Neutrophil (primary cell): Measurements from ENCODE around the gene SH3D19.
"Not testable (repeated sequence)": the region's sequence is repeated elsewhere in the genome, so short reads cannot be mapped to it uniquely, and the experiment has no call there.

Source experiments
- H3K27ac ChIP-seq: fragments of 200-600 bp; sonication (generic); 2 replicates; pipeline ENCODE4 v1.5.1; 2016; ENCODE audit warnings: mild to moderate bottlenecking, moderate library complexity
- H3K27me3 ChIP-seq: fragments of 200-600 bp; sonication (generic); 2 replicates; pipeline ENCODE4 v1.6.0; 2016; ENCODE audit warnings: mild to moderate bottlenecking
- H3K36me3 ChIP-seq: fragments of 200-600 bp; sonication (generic); 2 replicates; pipeline ENCODE4 v1.5.1; 2017
- H3K4me1 ChIP-seq, 2 experiments: fragments of 200-600 bp in 1 of 2; sonication (generic) in 1 of 2; 1 replicate in 1 of 2; 2 replicates in 1 of 2; pipeline versions ENCODE4 v1.5.1 to v1.6.1; 2013 to 2016; ENCODE audit warnings: low read depth in 1 of 2, low read length in 1 of 2, mild to moderate bottlenecking in 1 of 2, moderate library complexity in 1 of 2; ENCODE audit not compliant: control insufficient read depth in 1 of 2, insufficient read depth in 1 of 2
- H3K4me3 ChIP-seq, 2 experiments: fragments of 200-600 bp in 1 of 2; sonication (generic) in 1 of 2; 1 replicate in 1 of 2; 2 replicates in 1 of 2; pipeline ENCODE4 v1.5.1; 2013 to 2016; ENCODE audit warnings: low read depth in 1 of 2, low read length in 1 of 2, mild to moderate bottlenecking in 1 of 2, moderate library complexity in 1 of 2
- H3K9me3 ChIP-seq: fragments of 200-600 bp; sonication (generic); 2 replicates; pipeline ENCODE4 v1.5.1; 2016
- CTCF ChIP-seq: fragments of 200-600 bp; sonication (generic); IDR thresholded peaks from 2 replicates; pipeline ENCODE4 v1.5.1; 2016; ENCODE audit warnings: antibody characterized with exemption

Gene SH3D19

GRCh38 chr4:151325949-151326246 is 493 bp upstream of the SH3D19 start:
- no peak overlapping the region for H3K4me3 ChIP-seq
- no peak for TF ChIP-seq CTCF

DNA sequence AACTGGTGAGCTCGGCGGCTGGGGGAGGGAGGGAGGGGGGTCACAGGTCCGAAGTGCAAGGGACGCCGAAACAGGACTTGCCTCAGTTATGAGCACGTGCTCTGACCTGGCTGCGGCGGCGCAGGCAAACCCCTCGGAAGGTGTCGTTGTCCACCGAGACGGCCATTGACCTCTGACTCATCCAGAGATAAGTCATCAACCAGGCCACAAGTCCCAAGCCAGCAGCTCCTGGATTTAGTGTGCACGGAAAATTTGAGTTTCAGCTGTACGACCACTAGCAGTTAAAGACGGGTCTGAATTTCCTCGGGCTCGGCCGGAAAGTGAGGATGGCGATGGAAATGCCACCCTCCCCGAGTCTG is 674 bp downstream of the SH3D19 start:
- Histone ChIP-seq H3K36me3 (no peaks in the 10 kb centered on the region), H3K27ac (no peak overlapping the region), H3K4me3 (peak overlapping the region in 1 of 2 experiments; percentile 32), H3K9me3 (no peaks in the 10 kb centered on the region), H3K27me3 (peaks cover 86% of the 10 kb centered on the region), H3K4me1 (peaks cover 4 to 10% of the 10 kb centered on the region in 2 experiments)
- no peak for TF ChIP-seq CTCF

More at GRCh38 chr4:151325949-151326246, 493 bp upstream of the SH3D19 start:
- H3K27me3 ChIP-seq = peaks cover 87% of the 10 kb centered on the region
- H3K9me3 ChIP-seq = no peaks in the 10 kb centered on the region
- H3K4me1 ChIP-seq = peaks cover 4 to 10% of the 10 kb centered on the region in 2 experiments
- H3K27ac ChIP-seq = no peak overlapping the region
- H3K36me3 ChIP-seq = no peaks in the 10 kb centered on the region

- H3K9me3 ChIP-seq = no peaks in the 10 kb centered on the region
- TF ChIP-seq CTCF = no peak
- no peak overlapping the region for H3K4me3 ChIP-seq
- peaks cover 4 to 10% of the 10 kb centered on the region in 2 experiments for H3K4me1 ChIP-seq
- peaks cover 86% of the 10 kb centered on the region for H3K27me3 ChIP-seq
- no peaks in the 10 kb centered on the region for H3K36me3 ChIP-seq
- H3K27ac ChIP-seq = no peak overlapping the region
These were observed 1.2 kb downstream of the SH3D19 start for GRCh38 chr4:151324124-151324751.

- Histone ChIP-seq H3K4me3 (no peak overlapping the region), H3K36me3 (no peaks in the 10 kb centered on the region), H3K27ac (no peak overlapping the region), H3K27me3 (peaks cover 81% of the 10 kb centered on the region), H3K9me3 (no peaks in the 10 kb centered on the region), H3K4me1 (peaks cover 4 to 10% of the 10 kb centered on the region in 2 experiments)
- no peak for TF ChIP-seq CTCF
These were observed 1.7 kb downstream of the SH3D19 start for GRCh38 chr4:151323667-151324066.

DNA sequence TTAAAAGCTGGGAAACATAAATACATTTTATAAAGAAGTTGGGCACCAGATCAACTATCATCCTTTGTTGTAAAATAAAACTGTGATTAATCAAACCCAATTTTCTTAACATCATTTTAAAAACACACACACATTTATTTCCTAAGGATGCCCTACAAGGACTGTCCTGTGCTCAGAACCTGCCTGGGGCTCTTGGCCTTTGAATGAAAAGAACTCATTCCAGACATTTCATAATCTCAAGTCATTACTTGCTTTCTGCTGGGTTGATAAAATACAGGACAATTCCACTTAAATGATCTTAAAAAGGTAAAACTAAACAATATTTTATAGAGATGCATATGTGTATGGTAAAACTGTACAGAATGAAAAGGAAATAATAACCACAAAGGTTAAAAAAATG is 2.8 kb downstream of the SH3D19 start:
- no peak for TF ChIP-seq CTCF
- Histone ChIP-seq H3K4me1 (peaks cover 4 to 10% of the 10 kb centered on the region in 2 experiments), H3K9me3 (no peaks in the 10 kb centered on the region), H3K27me3 (peaks cover 70% of the 10 kb centered on the region), H3K27ac (no peak overlapping the region), H3K36me3 (no peaks in the 10 kb centered on the region), H3K4me3 (no peak overlapping the region)

DNA sequence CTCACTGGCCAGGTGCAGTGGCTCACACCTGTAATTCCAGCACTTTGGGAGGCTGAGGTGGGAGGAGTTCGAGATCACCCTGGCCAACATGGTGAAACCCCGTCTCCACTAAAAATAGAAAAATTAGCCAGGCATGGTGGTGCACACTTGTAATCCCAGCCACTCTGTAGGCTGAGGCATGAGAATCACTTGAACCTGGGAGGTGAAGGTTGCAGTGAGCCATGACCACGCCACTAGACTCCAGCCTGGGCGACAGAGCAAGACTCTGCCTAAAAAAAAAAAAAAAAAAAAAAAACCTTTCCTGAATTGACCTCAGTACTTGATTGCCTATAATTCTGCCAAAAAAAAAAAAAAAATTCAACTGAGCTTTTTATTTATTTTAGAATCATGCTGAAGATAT is 3.2 kb downstream of the SH3D19 start:
- H3K27me3 ChIP-seq = peaks cover 66% of the 10 kb centered on the region
- not testable (repeated sequence) for H3K27ac ChIP-seq, H3K4me3 ChIP-seq, H3K36me3 ChIP-seq, H3K9me3 ChIP-seq, H3K4me1 ChIP-seq
